Fibroblast of peridontal ligament (primary cell): ENCODE results near the gene MUC6.

Source experiments
- DNase-seq: peaks from one replicate; pipeline ENCODE4 v3.0.0-alpha.2; 2010; ENCODE audit errors: extremely low read depth

MUC6 gene

GRCh38 chr11:1036303-1036923 is at the start of gene MUC6:
MUC6 (minus strand) TSS chr11:1036718; CDS start chr11:1036655, 63 bp downstream.
- DNase-seq = no peak

DNA sequence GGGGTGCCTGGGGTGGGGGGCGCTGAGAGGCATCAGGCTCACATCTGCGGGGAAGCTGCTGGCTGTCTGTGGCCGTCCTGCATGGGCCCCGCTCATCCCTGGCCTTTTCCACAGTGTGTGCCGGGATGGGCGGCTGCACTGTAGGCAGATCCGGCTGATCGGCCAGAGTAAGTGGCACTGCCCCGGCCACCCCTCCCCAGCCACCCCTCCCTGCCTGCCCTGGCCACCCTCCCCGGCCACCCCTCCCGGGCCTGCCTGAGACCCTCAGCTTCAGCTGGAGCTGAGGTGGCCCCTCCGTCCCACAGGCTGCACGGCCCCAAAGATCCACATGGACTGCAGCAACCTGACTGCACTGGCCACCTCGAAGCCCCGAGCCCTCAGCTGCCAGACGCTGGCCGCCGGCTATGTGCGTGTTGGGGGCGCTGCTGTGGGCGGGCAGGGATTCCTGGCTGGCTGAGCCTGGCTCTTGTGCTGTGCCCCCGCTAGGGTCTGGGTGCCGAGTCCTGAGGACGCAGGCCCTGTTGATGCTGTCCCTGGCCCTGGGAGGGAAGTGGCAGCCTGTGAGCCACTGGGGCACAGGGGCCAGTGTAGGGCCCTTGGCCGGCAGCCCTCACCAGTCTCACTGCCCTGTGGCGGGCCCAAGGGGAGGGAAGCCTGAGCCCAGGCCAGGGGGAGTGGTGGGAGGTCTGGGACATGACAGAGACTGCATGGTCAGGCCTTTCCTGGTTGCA is 49.1 kb upstream of the MUC6 start:
- no peak for DNase-seq

- no peak for DNase-seq
Observed at GRCh38 chr11:1084561-1085439, 48.3 kb upstream of the MUC6 start.

- DNase-seq = no peak
Observed at GRCh38 chr11:1083621-1084551, 47.4 kb upstream of the MUC6 start.

GRCh38 chr11:1082728-1083620 is 46.5 kb upstream of the MUC6 start:
- DNase-seq = no peak

GRCh38 chr11:1082346-1082727 is 45.8 kb upstream of the MUC6 start:
- no peak for DNase-seq

DNA sequence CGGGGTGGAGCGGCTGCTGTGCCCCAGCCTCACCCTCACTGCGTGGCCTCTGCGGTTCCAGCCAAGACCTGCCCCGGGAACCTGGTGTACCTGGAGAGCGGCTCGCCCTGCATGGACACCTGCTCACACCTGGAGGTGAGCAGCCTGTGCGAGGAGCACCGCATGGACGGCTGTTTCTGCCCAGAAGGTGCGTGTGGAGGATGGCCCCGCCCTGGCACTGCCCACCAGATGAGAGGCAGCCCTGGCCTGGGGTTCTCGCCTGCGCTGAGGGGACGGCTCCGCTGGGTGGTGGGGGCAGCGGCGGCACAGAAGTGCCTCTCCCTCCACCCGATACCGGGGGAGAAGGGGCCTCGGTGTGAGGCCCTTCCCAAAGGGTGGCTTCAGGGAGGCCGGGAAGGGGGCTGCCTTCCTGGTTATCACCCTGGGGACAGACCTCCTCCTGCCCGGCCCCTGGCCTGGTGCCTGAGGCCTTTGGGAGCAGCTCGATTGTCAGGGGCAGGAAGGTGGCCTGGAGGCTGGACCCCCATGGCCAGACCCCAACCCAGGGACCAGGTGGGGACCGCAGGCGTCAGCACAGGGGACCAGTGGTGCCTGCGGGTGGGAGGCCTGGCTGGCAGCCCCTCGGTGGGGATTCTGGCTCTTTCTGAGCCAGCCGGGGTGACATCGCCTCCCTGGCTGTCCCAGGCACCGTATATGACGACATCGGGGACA is 45.2 kb upstream of the MUC6 start:
- no peak for DNase-seq

- DNase-seq = no peak
Observed at GRCh38 chr11:1078191-1078601, 41.7 kb upstream of the MUC6 start.

DNA sequence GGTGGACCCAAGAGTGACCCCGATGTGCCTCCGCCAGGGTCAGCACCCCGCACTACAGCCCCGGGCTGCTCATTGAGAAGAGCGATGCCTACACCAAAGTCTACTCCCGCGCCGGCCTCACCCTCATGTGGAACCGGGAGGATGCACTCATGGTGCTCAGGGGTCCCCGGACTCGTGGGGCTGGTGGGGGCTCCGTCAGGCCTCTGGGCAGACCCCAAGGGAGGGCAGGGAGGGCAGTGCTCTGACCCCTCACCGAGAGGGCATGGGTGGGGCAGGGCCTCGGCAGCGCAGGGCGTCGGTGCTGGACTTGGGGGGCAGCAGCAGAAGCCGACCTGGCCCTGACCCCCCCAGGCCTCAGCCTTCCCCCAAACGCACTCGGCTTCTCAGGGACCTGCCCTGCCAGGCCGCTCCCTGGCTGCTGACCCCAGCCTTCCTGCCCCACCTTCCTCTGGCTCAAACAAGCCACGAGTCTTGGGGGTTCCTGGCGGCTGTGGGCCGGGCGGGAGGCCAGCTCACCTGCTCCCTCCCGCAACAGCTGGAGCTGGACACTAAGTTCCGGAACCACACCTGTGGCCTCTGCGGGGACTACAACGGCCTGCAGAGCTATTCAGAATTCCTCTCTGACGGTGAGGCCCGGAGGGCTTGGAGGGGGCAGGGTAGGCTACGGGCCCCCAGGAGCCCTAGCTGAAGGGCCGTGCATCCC is 41.0 kb upstream of the MUC6 start:
- no peak for DNase-seq

DNA sequence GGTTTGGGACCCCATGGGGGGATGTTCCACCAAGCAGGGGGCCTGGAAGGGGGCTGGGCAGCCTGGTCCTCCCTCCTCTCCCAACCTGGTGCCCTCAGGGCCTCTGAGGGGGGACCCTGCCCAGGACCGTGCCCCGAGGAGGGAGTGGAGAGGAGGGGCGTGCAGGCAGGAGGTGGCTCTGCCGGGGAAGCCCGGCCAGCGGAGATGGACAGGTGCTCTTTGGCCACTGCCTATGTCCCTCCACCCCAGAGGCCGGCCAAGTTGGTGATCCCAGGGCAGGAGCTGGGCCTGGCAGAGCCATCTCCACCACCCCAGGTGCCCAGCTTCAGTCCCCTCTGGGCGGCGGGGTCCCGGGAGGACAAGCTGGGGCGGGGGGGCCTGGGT is 40.5 kb upstream of the MUC6 start:
- DNase-seq = no peak

GRCh38 chr11:1076061-1076665 is 39.6 kb upstream of the MUC6 start:
- DNase-seq = no peak

- DNase-seq = no peak
Observed at GRCh38 chr11:1075341-1075911, 38.9 kb upstream of the MUC6 start.

DNA sequence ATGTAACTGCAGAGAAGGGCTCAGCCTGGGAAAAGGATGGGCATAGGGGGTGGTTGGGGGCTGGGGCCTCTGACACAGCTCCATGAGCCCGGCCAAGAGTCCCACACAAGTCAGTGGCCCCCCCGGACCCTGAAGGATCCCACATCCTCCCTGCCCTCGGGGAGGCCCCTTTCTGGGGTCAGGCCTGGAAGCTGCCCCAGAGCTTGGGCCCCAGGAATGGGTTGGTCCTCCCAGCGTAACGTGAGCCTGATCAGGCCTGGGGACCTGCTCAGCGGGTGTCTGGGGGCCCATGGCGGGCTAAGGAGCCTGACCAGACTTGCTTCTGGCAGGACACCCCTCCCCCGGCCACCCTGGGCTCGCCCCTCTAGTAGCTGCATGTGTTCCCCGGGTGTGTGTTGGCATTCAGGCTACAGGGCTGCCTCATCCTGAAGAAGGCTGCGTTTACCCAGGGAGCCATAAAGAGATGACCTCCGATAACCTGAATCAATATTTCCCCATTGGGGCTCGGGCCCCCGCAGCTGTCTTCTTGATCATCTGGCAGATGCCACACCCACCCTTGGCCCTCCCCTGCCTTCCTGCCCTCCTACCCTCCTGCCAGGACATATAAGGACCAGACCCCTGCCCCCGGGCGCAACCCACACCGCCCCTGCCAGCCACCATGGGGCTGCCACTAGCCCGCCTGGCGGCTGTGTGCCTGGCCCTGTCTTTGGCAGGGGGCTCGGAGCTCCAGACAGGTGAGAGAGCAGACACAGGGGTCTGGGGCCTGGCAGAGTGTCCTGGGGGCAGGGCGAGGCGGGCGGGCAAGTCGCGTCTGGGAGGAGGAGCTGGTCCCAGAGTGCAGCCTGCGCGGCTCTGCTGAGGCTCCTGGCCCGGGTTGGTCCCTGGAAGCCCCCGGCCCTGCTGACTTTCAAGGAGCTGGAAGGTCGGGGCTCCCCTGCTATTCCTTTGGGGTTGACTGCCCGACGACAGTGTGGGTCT is 38.0 kb upstream of the MUC6 start, which contains the start of gene MUC2:
TSS of gene MUC2 (plus strand) at position 631 of the 978 bp plus-strand sequence.
- no peak for DNase-seq

GRCh38 chr11:1073851-1074243 is 37.3 kb upstream of the MUC6 start:
- no peak for DNase-seq

DNA sequence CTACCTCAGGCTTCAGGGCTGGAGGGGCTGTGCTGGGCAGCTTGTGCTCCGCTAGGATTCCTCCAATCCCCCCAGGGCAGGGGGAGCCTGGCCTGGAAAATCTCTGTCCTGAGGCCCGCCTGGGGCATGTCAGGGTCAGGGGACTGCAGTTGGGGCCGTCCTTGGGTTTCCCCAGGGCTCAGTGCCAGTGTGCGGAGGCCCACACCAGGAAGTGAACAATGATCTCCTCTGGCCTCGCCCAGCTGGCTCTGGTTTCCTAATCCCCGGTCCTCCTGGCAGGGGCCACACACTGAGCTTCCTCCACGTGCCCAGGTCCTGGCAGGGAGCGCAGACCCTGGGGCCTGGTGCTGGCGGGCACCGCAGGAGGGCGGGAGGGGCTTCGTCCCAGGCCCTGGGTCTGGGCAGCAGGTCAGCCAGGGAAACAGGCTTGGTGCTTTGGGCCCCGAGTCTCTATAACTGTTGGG is 36.8 kb upstream of the MUC6 start:
- peak; percentile 8 for DNase-seq

- no peak for DNase-seq
Observed at GRCh38 chr11:1072821-1073231, 36.3 kb upstream of the MUC6 start.
